ENCODE measurements around the gene YARS1. TPM values are rescaled to one million over a fixed set of nuclear protein-coding genes. Genes with fewer than 3 reads are reported as not detected.

Gene YARS1
- total and polyA plus RNA-seq, 3 experiments from 2014 or later, result 131 to 219 (median 205) TPM

GRCh38 chr1:32742956-32743355 is 74.2 kb downstream of the YARS1 start:
- DNase-seq, result no peak
- Mint-ChIP-seq H3K4me3 (peak overlapping the region; percentile 54 to 87 (median 62)), H3K9me3 (no peaks in the 10 kb centered on the region), H3K27me3 (peaks cover 8 to 21% of the 10 kb centered on the region in 2 donors), H3K36me3 (no peaks in the 10 kb centered on the region), H3K27ac (no peak overlapping the region), H3K4me1 (peaks cover 0 to 4% (median 3%) of the 10 kb centered on the region in 3 donors)
- H3K27me3 ChIP-seq (ENCODE audit: insufficient read depth, low read length, poor library complexity, severe bottlenecking), result peaks cover 10% of the 10 kb centered on the region
- H3K9me3 ChIP-seq (ENCODE audit: low read length), result no peaks in the 10 kb centered on the region
- no peak overlapping the region for H3K27ac ChIP-seq (ENCODE audit: low read depth, low read length)
- CTCF ChIA-PET, result no interaction called here
- no peaks in the 10 kb centered on the region for H3K36me3 ChIP-seq (ENCODE audit: insufficient read depth, low read length)
- no peak overlapping the region for H3K4me3 ChIP-seq (ENCODE audit: low read length)
- peaks cover 5% of the 10 kb centered on the region for H3K4me1 ChIP-seq (ENCODE audit: insufficient read depth, low read length)
- POLR2A ChIA-PET, result no interaction called here

DNA sequence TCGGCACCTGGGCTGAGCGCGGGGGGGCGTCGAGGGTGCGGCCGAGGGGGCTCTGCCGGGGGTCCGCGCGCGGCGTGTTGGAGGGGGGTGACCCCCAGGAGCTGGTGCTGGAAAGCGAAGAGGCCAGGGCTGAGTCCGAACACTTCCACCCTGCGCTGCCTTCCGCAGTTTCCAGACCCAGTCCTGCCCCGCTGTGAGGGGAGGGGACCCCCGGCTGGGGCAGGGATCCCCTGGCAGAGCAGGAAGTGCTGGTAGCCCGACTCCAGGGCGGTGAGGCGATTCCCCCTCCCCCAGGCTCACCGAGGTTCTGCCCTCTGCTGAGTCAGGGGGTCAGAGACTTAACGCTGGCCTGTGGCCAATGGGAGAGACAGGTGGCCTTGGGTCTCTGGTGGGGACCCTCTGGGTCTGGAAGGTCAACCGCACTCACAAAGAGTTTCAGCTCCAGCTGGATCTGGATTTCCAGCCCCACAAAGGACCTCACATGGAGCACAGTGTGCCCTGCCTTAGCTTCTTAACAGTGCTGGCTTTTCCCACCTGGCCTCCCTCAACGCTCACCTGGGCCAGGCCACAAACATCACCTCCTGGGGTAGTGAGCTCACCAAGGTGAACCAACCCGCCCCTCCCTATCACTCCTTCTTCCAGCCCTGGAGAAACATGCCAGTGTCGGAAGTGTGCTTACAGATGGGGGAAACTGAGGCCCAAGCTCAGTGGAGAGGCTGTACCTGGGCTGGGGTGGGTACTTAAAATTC is 74.8 kb downstream of the YARS1 start:
- no peaks in the 10 kb centered on the region for H3K9me3 ChIP-seq (ENCODE audit: low read length)
- Mint-ChIP-seq H3K9me3 (no peaks in the 10 kb centered on the region), H3K4me1 (peaks cover 0 to 4% (median 3%) of the 10 kb centered on the region in 3 donors), H3K27me3 (peaks cover 8 to 21% of the 10 kb centered on the region in 2 donors), H3K27ac (peak overlapping the region in 1 of 8 donors; percentile 50), H3K36me3 (no peaks in the 10 kb centered on the region), H3K4me3 (peak overlapping the region; percentile 54 to 87 (median 62))
- POLR2A ChIA-PET, result no interaction called here
- no peak for DNase-seq
- H3K4me3 ChIP-seq (ENCODE audit: low read length), result no peak overlapping the region
- peaks cover 10% of the 10 kb centered on the region for H3K27me3 ChIP-seq (ENCODE audit: insufficient read depth, low read length, poor library complexity, severe bottlenecking)
- H3K36me3 ChIP-seq (ENCODE audit: insufficient read depth, low read length), result no peaks in the 10 kb centered on the region
- CTCF ChIA-PET, result no interaction called here
- peaks cover 5% of the 10 kb centered on the region for H3K4me1 ChIP-seq (ENCODE audit: insufficient read depth, low read length)
- peak overlapping the region; percentile 54 for H3K27ac ChIP-seq (ENCODE audit: low read depth, low read length)

DNA sequence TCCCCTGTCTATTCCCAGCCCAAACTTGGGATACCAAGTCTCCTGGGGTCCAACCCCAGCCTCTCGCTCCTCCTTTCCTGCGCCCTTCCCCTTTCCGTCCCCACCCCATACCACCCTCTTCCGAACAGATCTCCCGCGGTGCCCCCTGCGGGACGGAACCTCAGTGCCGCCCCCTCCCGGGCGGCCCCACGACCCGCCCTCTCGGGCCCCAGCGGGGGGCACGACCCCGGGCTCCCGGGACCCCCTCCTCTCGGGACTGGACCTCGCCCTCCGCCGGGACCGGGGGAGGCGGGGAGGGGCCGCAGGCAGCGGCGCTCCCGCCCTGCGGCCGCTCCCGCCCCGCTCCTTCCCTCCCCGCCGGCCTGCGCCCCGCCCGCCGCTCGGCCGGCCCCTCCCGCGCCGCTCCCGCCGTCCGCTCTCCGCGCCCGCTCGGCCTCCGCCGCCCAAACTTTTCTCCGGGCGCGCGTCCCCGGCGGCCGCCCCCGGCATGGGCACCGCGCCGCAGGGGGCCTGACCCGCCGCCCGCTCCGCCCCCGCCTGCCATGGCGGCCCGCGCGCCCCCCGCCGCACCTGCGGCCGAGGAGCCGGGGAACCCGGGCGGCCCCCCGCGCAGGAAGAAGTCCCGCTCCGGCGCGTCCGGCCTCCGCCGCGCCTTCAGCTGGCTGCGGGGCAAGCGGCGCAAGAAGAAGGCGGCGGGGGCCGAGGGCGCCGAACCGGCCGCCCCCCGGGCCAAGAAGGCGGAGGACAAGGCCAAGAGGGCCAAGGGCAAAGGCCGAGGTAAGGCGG is 75.6 kb downstream of the YARS1 start:
- Histone ChIP-seq H3K27ac (ENCODE audit: low read depth, low read length) (peak overlapping the region; percentile 61), H3K36me3 (ENCODE audit: insufficient read depth, low read length) (no peaks in the 10 kb centered on the region), H3K4me1 (ENCODE audit: insufficient read depth, low read length) (peaks cover 5% of the 10 kb centered on the region), H3K4me3 (ENCODE audit: low read length) (peak overlapping the region; percentile 12), H3K9me3 (ENCODE audit: low read length) (no peaks in the 10 kb centered on the region), H3K27me3 (ENCODE audit: insufficient read depth, low read length, poor library complexity, severe bottlenecking) (peaks cover 10% of the 10 kb centered on the region)
- ChIA-PET CTCF (no interaction called here), POLR2A (no interaction called here)
- Mint-ChIP-seq H3K4me1 (peaks cover 0 to 4% (median 3%) of the 10 kb centered on the region in 3 donors), H3K36me3 (no peaks in the 10 kb centered on the region), H3K9me3 (no peaks in the 10 kb centered on the region), H3K4me3 (peak overlapping the region; percentile 27 to 81 (median 77)), H3K27me3 (peaks cover 8 to 25% of the 10 kb centered on the region in 2 donors), H3K27ac (no peak overlapping the region)
- no peak for DNase-seq

- peak overlapping the region; percentile 12 for H3K4me3 ChIP-seq (ENCODE audit: low read length)
- H3K9me3 ChIP-seq (ENCODE audit: low read length), result no peaks in the 10 kb centered on the region
- no peaks in the 10 kb centered on the region for H3K36me3 Mint-ChIP-seq
- H3K27me3 Mint-ChIP-seq, result peaks cover 8 to 26% of the 10 kb centered on the region in 2 donors
- H3K4me3 Mint-ChIP-seq, result peak overlapping the region; percentile 68 to 81 (median 77)
- H3K9me3 Mint-ChIP-seq, result no peaks in the 10 kb centered on the region
- ChIA-PET CTCF (no interaction called here), POLR2A (no interaction called here)
- DNase-seq, result no peak
- peaks cover 5% of the 10 kb centered on the region for H3K4me1 ChIP-seq (ENCODE audit: insufficient read depth, low read length)
- H3K27me3 ChIP-seq (ENCODE audit: insufficient read depth, low read length, poor library complexity, severe bottlenecking), result peaks cover 10% of the 10 kb centered on the region
- H3K36me3 ChIP-seq (ENCODE audit: insufficient read depth, low read length), result no peaks in the 10 kb centered on the region
- H3K27ac Mint-ChIP-seq, result no peak overlapping the region
- peaks cover 0 to 4% (median 3%) of the 10 kb centered on the region in 3 donors for H3K4me1 Mint-ChIP-seq
- H3K27ac ChIP-seq (ENCODE audit: low read depth, low read length), result peak overlapping the region; percentile 61
These were observed 76.1 kb downstream of the YARS1 start for GRCh38 chr1:32741059-32741412.

DNA sequence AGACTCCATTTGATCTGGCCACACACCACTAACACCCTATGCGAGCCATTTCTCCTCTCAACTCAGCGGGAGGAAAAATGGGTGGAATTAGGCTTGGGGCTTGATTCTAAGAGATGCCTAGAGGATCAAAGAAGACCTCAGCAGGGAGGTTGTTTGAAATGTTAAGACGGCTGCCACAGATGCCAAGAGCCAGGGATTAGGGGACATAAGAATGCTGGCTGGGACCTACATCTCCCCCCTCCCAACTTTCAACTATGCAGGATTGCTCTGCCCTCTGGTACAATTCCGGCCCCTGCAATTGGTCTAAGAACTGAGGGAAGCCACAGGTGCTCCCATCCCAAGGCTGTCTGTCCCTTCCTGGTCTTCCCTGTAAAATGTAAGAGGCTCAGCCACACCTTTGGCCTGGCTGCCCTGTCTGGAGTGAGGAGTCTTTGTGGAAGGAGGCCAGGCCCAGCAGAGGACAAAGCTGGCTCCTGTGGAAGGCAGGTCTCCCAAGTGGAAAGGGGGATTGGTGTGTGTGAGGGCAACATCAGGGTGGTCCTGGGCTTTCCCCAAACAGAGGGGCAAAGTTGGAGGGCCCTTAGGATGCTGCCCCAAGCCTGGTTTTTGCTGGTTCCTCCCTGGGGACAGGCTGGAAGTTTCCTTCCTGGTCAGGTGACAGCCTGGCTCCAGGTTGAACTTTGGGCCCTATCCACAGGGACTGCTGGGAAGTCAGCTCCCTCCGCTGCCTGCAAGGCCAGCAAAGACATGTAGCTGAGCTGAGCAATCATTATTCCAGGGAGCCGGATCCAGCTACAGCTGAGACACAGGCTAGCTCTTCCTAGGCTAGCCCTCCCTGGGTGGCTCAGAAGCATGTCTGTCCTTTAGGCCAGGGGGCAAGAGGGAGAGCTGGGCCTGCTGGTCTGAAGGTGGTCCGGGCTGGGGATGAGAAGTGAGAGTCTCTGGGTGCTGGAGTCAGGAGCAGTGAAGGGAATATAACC is 80.1 kb downstream of the YARS1 start:
- H3K27ac Mint-ChIP-seq, result no peak overlapping the region
- CTCF ChIA-PET, result interaction anchor here (1.4 kb wide), 1 partner anchor 20 kb away, joined by 3 read pairs; no protein-coding TSS in a partner anchor
- H3K4me3 Mint-ChIP-seq, result no peak overlapping the region
- Histone ChIP-seq H3K36me3 (ENCODE audit: insufficient read depth, low read length) (no peaks in the 10 kb centered on the region), H3K27ac (ENCODE audit: low read depth, low read length) (no peak overlapping the region), H3K4me3 (ENCODE audit: low read length) (no peak overlapping the region), H3K9me3 (ENCODE audit: low read length) (no peaks in the 10 kb centered on the region), H3K27me3 (ENCODE audit: insufficient read depth, low read length, poor library complexity, severe bottlenecking) (peaks cover 10% of the 10 kb centered on the region), H3K4me1 (ENCODE audit: insufficient read depth, low read length) (peaks cover 5% of the 10 kb centered on the region)
- no peaks in the 10 kb centered on the region for H3K36me3 Mint-ChIP-seq
- peaks cover 0 to 4% (median 0%) of the 10 kb centered on the region in 3 donors for H3K4me1 Mint-ChIP-seq
- POLR2A ChIA-PET, result no interaction called here
- H3K9me3 Mint-ChIP-seq, result no peaks in the 10 kb centered on the region
- no peak for DNase-seq
- peaks cover 11 to 16% of the 10 kb centered on the region in 2 donors for H3K27me3 Mint-ChIP-seq

DNA sequence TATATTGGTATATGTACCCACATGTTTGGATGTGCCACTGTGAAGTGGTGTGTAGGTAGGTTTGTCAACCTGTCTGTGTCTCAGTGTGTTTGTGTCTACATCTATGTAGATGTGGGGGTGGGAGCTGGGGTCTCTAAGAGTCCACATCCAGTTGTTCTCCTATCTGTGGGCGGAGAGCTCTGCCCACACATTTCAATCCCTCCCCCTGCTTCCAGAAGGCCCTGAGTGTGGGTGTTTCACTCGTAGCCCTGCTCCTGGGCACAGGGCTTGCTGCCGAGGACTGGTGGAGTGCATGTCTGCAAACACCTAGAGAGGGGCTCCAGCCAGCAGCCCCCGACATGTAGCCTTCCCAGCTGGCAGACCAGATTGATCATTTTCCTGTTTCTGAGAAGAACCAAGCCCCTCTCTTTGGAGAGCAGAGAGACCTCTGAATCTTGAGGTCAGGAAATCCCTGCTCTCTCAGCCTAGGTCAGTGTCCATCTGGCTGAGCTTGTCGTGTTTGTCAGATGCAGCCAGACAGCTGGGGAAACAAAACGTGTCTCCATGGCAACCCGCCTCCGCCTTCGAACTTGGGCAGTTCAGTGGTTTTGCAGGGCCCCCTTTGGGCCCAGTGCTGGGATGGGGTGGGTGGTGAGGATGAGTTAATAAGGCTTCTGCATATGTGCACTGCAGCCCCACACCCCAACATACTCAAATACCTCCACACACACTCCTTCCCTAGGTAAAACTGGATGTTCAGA is 83.4 kb downstream of the YARS1 start:
- ChIA-PET POLR2A (interaction anchor here (0.6 kb wide), 1 partner anchor 11 kb away, joined by 3 read pairs; no protein-coding TSS in a partner anchor), CTCF (interaction anchor here (1.0 kb wide), 1 partner anchor 44 kb away, joined by 3 read pairs; no protein-coding TSS in a partner anchor)
- Mint-ChIP-seq H3K9me3 (no peaks in the 10 kb centered on the region), H3K27me3 (peaks cover 3 to 5% of the 10 kb centered on the region in 2 donors), H3K27ac (no peak overlapping the region), H3K4me1 (peaks cover 6 to 10% (median 9%) of the 10 kb centered on the region in 3 donors), H3K36me3 (no peaks in the 10 kb centered on the region), H3K4me3 (no peak overlapping the region)
- Histone ChIP-seq H3K9me3 (ENCODE audit: low read length) (no peaks in the 10 kb centered on the region), H3K27ac (ENCODE audit: low read depth, low read length) (no peak overlapping the region), H3K4me3 (ENCODE audit: low read length) (no peak overlapping the region), H3K36me3 (ENCODE audit: insufficient read depth, low read length) (no peaks in the 10 kb centered on the region), H3K27me3 (ENCODE audit: insufficient read depth, low read length, poor library complexity, severe bottlenecking) (no peaks in the 10 kb centered on the region), H3K4me1 (ENCODE audit: insufficient read depth, low read length) (no peaks in the 10 kb centered on the region)
- DNase-seq, result no peak

All from CD8-positive, alpha-beta memory T cell (primary cell).